ENCODE results near the gene CHRFAM7A. TPM values are rescaled to one million over a fixed set of nuclear protein-coding genes. Genes with fewer than 3 reads are reported as not detected.
"Not testable (repeated sequence)": the region's sequence is repeated elsewhere in the genome, so short reads cannot be mapped to it uniquely, and the experiment has no call there.

Gene CHRFAM7A
- total and polyA plus RNA-seq, 2 of the 8 experiments (the other 6 are each of a cell fraction or from before 2014, with no cell fraction given), result 3.1 to 3.3 TPM

DNA sequence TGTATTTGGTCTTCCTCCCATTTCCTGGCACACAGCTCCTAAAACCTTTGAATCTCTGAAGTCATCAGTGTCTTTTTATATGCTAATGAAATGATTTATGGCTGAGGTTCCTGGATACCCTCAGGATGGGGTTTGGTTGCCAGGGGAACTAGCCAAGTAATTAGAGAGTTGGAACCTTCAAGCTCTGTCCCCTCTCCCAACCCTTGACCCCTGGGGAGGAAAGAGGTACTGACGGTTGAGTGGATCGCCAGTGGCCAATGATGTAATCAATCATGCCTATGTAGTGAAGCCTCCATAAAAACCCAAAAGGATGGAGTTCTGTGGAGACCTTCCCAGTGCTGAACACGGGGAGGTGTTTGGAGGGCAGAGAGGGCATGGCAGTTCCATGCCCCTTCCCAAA, 25.1 kb downstream of the CHRFAM7A start:
- H3K4ac ChIP-seq (replicated peaks; ENCODE audit: insufficient read length, low read depth, low read length); H2BK20ac ChIP-seq (ENCODE audit: low read length); DNase-seq (ENCODE audit: low read depth in 1 of 2, low spot score in 2 of 2); H3K18ac ChIP-seq (ENCODE audit: extremely low read depth, low read length); H3K9me3 ChIP-seq (ENCODE audit: insufficient read depth in 2 of 2, low read depth in 1 of 2, low read length in 1 of 2); H2BK12ac ChIP-seq (ENCODE audit: low read depth, low read length); H2AFZ ChIP-seq (ENCODE audit: low read length); H4K5ac ChIP-seq (ENCODE audit: insufficient read length, low read depth, low read length); H3K79me1 ChIP-seq (ENCODE audit: low read depth, low read length); H2AK5ac ChIP-seq (ENCODE audit: low read depth, low read length); CTCF ChIA-PET (ENCODE audit: partially characterized antibody); H3K4me2 ChIP-seq (ENCODE audit: insufficient read depth in 1 of 2, low read depth in 2 of 2, low read length in 2 of 2); H2BK120ac ChIP-seq (replicated peaks; ENCODE audit: low read depth, low read length); H2BK5ac ChIP-seq (ENCODE audit: low read depth, low read length); H4K8ac ChIP-seq (ENCODE audit: extremely low read depth, insufficient read depth, low read length); H4K91ac ChIP-seq (replicated peaks; ENCODE audit: insufficient read length, low read length); H2BK15ac ChIP-seq (ENCODE audit: low read length); H3K4me3 ChIP-seq (ENCODE audit: extremely low read depth in 1 of 4, insufficient read depth in 2 of 4, low read depth in 3 of 4, low read length in 4 of 4); H3K56ac ChIP-seq (replicated peaks; ENCODE audit: insufficient read length, low read depth, low read length); H3K36me3 ChIP-seq (ENCODE audit: control insufficient read depth in 2 of 4, insufficient read depth in 4 of 4, low read length in 3 of 4); H4K20me1 ChIP-seq (replicated peaks in 1 of 2; ENCODE audit: control insufficient read depth in 1 of 2, insufficient read depth in 2 of 2, low read length in 2 of 2); H3K23me2 ChIP-seq (ENCODE audit: low read depth, low read length); H3K27ac ChIP-seq (ENCODE audit: low read depth, low read length); H3K79me2 ChIP-seq (ENCODE audit: control insufficient read depth in 1 of 2, insufficient read depth in 2 of 2, low read length in 2 of 2); FAIRE-seq; H3K27me3 ChIP-seq (replicated peaks in 1 of 4; ENCODE audit: control insufficient read depth in 3 of 4, extremely low read depth in 1 of 4, insufficient read depth in 3 of 4, low read length in 3 of 4); H3K23ac ChIP-seq (ENCODE audit: insufficient read length); H3K4me1 ChIP-seq (replicated peaks in 1 of 4; ENCODE audit: control insufficient read depth in 3 of 4, insufficient read depth in 4 of 4, low read length in 3 of 4); POLR2A ChIA-PET (ENCODE audit: partially characterized antibody); H3K14ac ChIP-seq (ENCODE audit: insufficient read length); H3K9ac ChIP-seq (replicated peaks in 1 of 4; ENCODE audit: extremely low read depth in 1 of 4, low read depth in 3 of 4, low read length in 3 of 4): not testable (repeated sequence)
- no CpG with 5 or more reads among the region's 3 CpGs for WGBS, 2 experiments (ENCODE audit: extremely low coverage in 1 of 2, insufficient coverage in 1 of 2, insufficient read length in 1 of 2, insufficient replicate concordance in 2 of 2, low coverage in 1 of 2, low lambda C conversion rate in 2 of 2, missing lambda C conversion rate in 1 of 2)

DNA sequence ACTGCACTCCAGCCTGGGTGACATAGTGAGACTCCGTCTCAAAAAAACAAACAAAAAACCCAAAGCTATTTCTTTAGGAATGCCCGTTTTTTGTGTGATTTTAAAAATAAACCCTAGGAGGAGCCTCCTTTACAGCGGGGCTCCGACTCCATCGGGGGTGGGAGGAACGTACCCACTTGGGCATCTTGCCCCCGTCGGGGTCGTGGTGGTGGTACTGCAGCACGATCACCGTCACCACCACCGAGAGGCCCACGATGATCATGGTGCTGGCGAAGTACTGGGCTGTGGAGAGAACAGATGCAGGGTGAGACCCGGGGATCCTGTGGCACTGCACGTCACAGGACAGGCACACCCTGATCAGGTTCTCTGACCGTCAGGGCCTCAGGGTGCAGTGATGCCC, 26.1 kb downstream of the CHRFAM7A start:
- H3K9ac ChIP-seq (replicated peaks in 1 of 4; ENCODE audit: extremely low read depth in 1 of 4, low read depth in 3 of 4, low read length in 3 of 4); CTCF ChIA-PET (ENCODE audit: partially characterized antibody); H2AFZ ChIP-seq (ENCODE audit: low read length); H4K20me1 ChIP-seq (replicated peaks in 1 of 2; ENCODE audit: control insufficient read depth in 1 of 2, insufficient read depth in 2 of 2, low read length in 2 of 2); H4K91ac ChIP-seq (replicated peaks; ENCODE audit: insufficient read length, low read length); H3K79me1 ChIP-seq (ENCODE audit: low read depth, low read length); H4K5ac ChIP-seq (ENCODE audit: insufficient read length, low read depth, low read length); H3K4me2 ChIP-seq (ENCODE audit: insufficient read depth in 1 of 2, low read depth in 2 of 2, low read length in 2 of 2); H2BK15ac ChIP-seq (ENCODE audit: low read length); H2BK12ac ChIP-seq (ENCODE audit: low read depth, low read length); H4K8ac ChIP-seq (ENCODE audit: extremely low read depth, insufficient read depth, low read length); H3K56ac ChIP-seq (replicated peaks; ENCODE audit: insufficient read length, low read depth, low read length); FAIRE-seq; H3K79me2 ChIP-seq (ENCODE audit: control insufficient read depth in 1 of 2, insufficient read depth in 2 of 2, low read length in 2 of 2); H3K14ac ChIP-seq (ENCODE audit: insufficient read length); H2BK20ac ChIP-seq (ENCODE audit: low read length); H2BK5ac ChIP-seq (ENCODE audit: low read depth, low read length); H3K23me2 ChIP-seq (ENCODE audit: low read depth, low read length); H3K36me3 ChIP-seq (ENCODE audit: control insufficient read depth in 2 of 4, insufficient read depth in 4 of 4, low read length in 3 of 4); H2BK120ac ChIP-seq (replicated peaks; ENCODE audit: low read depth, low read length); H2AK5ac ChIP-seq (ENCODE audit: low read depth, low read length); H3K4me3 ChIP-seq (ENCODE audit: extremely low read depth in 1 of 4, insufficient read depth in 2 of 4, low read depth in 3 of 4, low read length in 4 of 4); POLR2A ChIA-PET (ENCODE audit: partially characterized antibody); H3K4me1 ChIP-seq (replicated peaks in 1 of 4; ENCODE audit: control insufficient read depth in 3 of 4, insufficient read depth in 4 of 4, low read length in 3 of 4); H3K27me3 ChIP-seq (replicated peaks in 1 of 4; ENCODE audit: control insufficient read depth in 3 of 4, extremely low read depth in 1 of 4, insufficient read depth in 3 of 4, low read length in 3 of 4); H3K27ac ChIP-seq (ENCODE audit: low read depth, low read length); H3K9me3 ChIP-seq (ENCODE audit: insufficient read depth in 2 of 2, low read depth in 1 of 2, low read length in 1 of 2); H3K4ac ChIP-seq (replicated peaks; ENCODE audit: insufficient read length, low read depth, low read length); H3K23ac ChIP-seq (ENCODE audit: insufficient read length); H3K18ac ChIP-seq (ENCODE audit: extremely low read depth, low read length); DNase-seq (ENCODE audit: low read depth in 1 of 2, low spot score in 2 of 2): not testable (repeated sequence)
- WGBS, 2 experiments (ENCODE audit: extremely low coverage in 1 of 2, insufficient coverage in 1 of 2, insufficient read length in 1 of 2, insufficient replicate concordance in 2 of 2, low coverage in 1 of 2, low lambda C conversion rate in 2 of 2, missing lambda C conversion rate in 1 of 2), result 96% methylated on average over 5 of the region's 17 CpGs; no CpG with 5 or more reads in 1 of the 2 experiments
